ENCODE data around the gene RGS8.
"Not testable (repeated sequence)": the region's sequence is repeated elsewhere in the genome, so short reads cannot be mapped to it uniquely, and the experiment has no call there.

Gene RGS8

GRCh38 chr1:182700351-182700709 lies 15.9 kb upstream of the RGS8 start:
- no peak overlapping the region for H3K27ac ChIP-seq (ENCODE audit: low read length)
- peaks cover 43% of the 10 kb centered on the region for H3K4me1 ChIP-seq (ENCODE audit: control insufficient read depth, low read depth, low read length)
- H3K9me3 ChIP-seq (ENCODE audit: control insufficient read depth, low read depth, low read length) = no peaks in the 10 kb centered on the region
- no peak overlapping the region for H3K9ac ChIP-seq (ENCODE audit: low read length)
- no peaks in the 10 kb centered on the region for H3K36me3 ChIP-seq (ENCODE audit: control insufficient read depth, low read depth, low read length)
- H3K27me3 ChIP-seq (ENCODE audit: control insufficient read depth, insufficient read depth, low read length) = no peaks in the 10 kb centered on the region
- H3K4me3 ChIP-seq (ENCODE audit: low read length) = peak overlapping the region; percentile 37

- no peak overlapping the region for H3K27ac ChIP-seq (ENCODE audit: low read length)
- peaks cover 43% of the 10 kb centered on the region for H3K4me1 ChIP-seq (ENCODE audit: control insufficient read depth, low read depth, low read length)
- no peaks in the 10 kb centered on the region for H3K27me3 ChIP-seq (ENCODE audit: control insufficient read depth, insufficient read depth, low read length)
- H3K36me3 ChIP-seq (ENCODE audit: control insufficient read depth, low read depth, low read length) = no peaks in the 10 kb centered on the region
- peak overlapping the region; percentile 27 for H3K9ac ChIP-seq (ENCODE audit: low read length)
- H3K9me3 ChIP-seq (ENCODE audit: control insufficient read depth, low read depth, low read length) = no peaks in the 10 kb centered on the region
- H3K4me3 ChIP-seq (ENCODE audit: low read length) = peak overlapping the region; percentile 37
These were observed 15.3 kb upstream of the RGS8 start for GRCh38 chr1:182699393-182700350.

- H3K9me3 ChIP-seq (ENCODE audit: control insufficient read depth, low read depth, low read length) = no peaks in the 10 kb centered on the region
These were observed 14.6 kb upstream of the RGS8 start for GRCh38 chr1:182698971-182699370.

GRCh38 chr1:182693139-182693538 lies 8.8 kb upstream of the RGS8 start:
- H3K27ac ChIP-seq (ENCODE audit: low read length); H3K4me1 ChIP-seq (ENCODE audit: control insufficient read depth, low read depth, low read length); H3K36me3 ChIP-seq (ENCODE audit: control insufficient read depth, low read depth, low read length): not testable (repeated sequence)

More at GRCh38 chr1:182698971-182699370, 14.6 kb upstream of the RGS8 start:
- Histone ChIP-seq H3K9ac (ENCODE audit: low read length) (no peak overlapping the region), H3K4me3 (ENCODE audit: low read length) (no peak overlapping the region), H3K27ac (ENCODE audit: low read length) (no peak overlapping the region), H3K4me1 (ENCODE audit: control insufficient read depth, low read depth, low read length) (peaks cover 43% of the 10 kb centered on the region), H3K36me3 (ENCODE audit: control insufficient read depth, low read depth, low read length) (no peaks in the 10 kb centered on the region), H3K27me3 (ENCODE audit: control insufficient read depth, insufficient read depth, low read length) (no peaks in the 10 kb centered on the region)

GRCh38 chr1:182690886-182691443 lies 6.6 kb upstream of the RGS8 start:
- Histone ChIP-seq H3K36me3 (ENCODE audit: control insufficient read depth, low read depth, low read length) (no peaks in the 10 kb centered on the region), H3K4me3 (ENCODE audit: low read length) (no peak overlapping the region), H3K27me3 (ENCODE audit: control insufficient read depth, insufficient read depth, low read length) (no peaks in the 10 kb centered on the region), H3K9me3 (ENCODE audit: control insufficient read depth, low read depth, low read length) (no peaks in the 10 kb centered on the region), H3K9ac (ENCODE audit: low read length) (no peak overlapping the region), H3K27ac (ENCODE audit: low read length) (no peak overlapping the region), H3K4me1 (ENCODE audit: control insufficient read depth, low read depth, low read length) (no peaks in the 10 kb centered on the region)

More at GRCh38 chr1:182693139-182693538, 8.8 kb upstream of the RGS8 start:
- H3K9ac ChIP-seq (ENCODE audit: low read length); H3K9me3 ChIP-seq (ENCODE audit: control insufficient read depth, low read depth, low read length); H3K27me3 ChIP-seq (ENCODE audit: control insufficient read depth, insufficient read depth, low read length); H3K4me3 ChIP-seq (ENCODE audit: low read length): not testable (repeated sequence)

GRCh38 chr1:182688436-182689205 lies 4.2 kb upstream of the RGS8 start:
- Histone ChIP-seq H3K9me3 (ENCODE audit: control insufficient read depth, low read depth, low read length) (no peaks in the 10 kb centered on the region), H3K36me3 (ENCODE audit: control insufficient read depth, low read depth, low read length) (no peaks in the 10 kb centered on the region), H3K27me3 (ENCODE audit: control insufficient read depth, insufficient read depth, low read length) (peaks cover 19% of the 10 kb centered on the region), H3K9ac (ENCODE audit: low read length) (no peak overlapping the region), H3K27ac (ENCODE audit: low read length) (no peak overlapping the region), H3K4me3 (ENCODE audit: low read length) (no peak overlapping the region), H3K4me1 (ENCODE audit: control insufficient read depth, low read depth, low read length) (peaks cover 9% of the 10 kb centered on the region)

GRCh38 chr1:182687361-182687760 lies 3.0 kb upstream of the RGS8 start:
- H3K4me1 ChIP-seq (ENCODE audit: control insufficient read depth, low read depth, low read length) = peaks cover 9% of the 10 kb centered on the region
- no peak overlapping the region for H3K4me3 ChIP-seq (ENCODE audit: low read length)
- H3K9me3 ChIP-seq (ENCODE audit: control insufficient read depth, low read depth, low read length) = no peaks in the 10 kb centered on the region
- no peaks in the 10 kb centered on the region for H3K36me3 ChIP-seq (ENCODE audit: control insufficient read depth, low read depth, low read length)
- peaks cover 32% of the 10 kb centered on the region for H3K27me3 ChIP-seq (ENCODE audit: control insufficient read depth, insufficient read depth, low read length)
- H3K27ac ChIP-seq (ENCODE audit: low read length) = no peak overlapping the region
- H3K9ac ChIP-seq (ENCODE audit: low read length) = no peak overlapping the region

- Histone ChIP-seq H3K4me1 (ENCODE audit: control insufficient read depth, low read depth, low read length) (peaks cover 9% of the 10 kb centered on the region), H3K4me3 (ENCODE audit: low read length) (no peak overlapping the region), H3K9me3 (ENCODE audit: control insufficient read depth, low read depth, low read length) (no peaks in the 10 kb centered on the region), H3K36me3 (ENCODE audit: control insufficient read depth, low read depth, low read length) (no peaks in the 10 kb centered on the region), H3K27me3 (ENCODE audit: control insufficient read depth, insufficient read depth, low read length) (peaks cover 35% of the 10 kb centered on the region), H3K9ac (ENCODE audit: low read length) (no peak overlapping the region), H3K27ac (ENCODE audit: low read length) (no peak overlapping the region)
These were observed 2.1 kb upstream of the RGS8 start for GRCh38 chr1:182686446-182686845.

GRCh38 chr1:182685215-182685614 lies 828 bp upstream of the RGS8 start:
- no peak overlapping the region for H3K9ac ChIP-seq (ENCODE audit: low read length)
- H3K4me1 ChIP-seq (ENCODE audit: control insufficient read depth, low read depth, low read length) = peaks cover 9% of the 10 kb centered on the region

GRCh38 chr1:182682898-182683501 lies 1.4 kb downstream of the RGS8 start:
- Histone ChIP-seq H3K27me3 (ENCODE audit: control insufficient read depth, insufficient read depth, low read length) (peaks cover 35% of the 10 kb centered on the region), H3K9ac (ENCODE audit: low read length) (no peak overlapping the region), H3K4me1 (ENCODE audit: control insufficient read depth, low read depth, low read length) (peaks cover 9% of the 10 kb centered on the region), H3K36me3 (ENCODE audit: control insufficient read depth, low read depth, low read length) (no peaks in the 10 kb centered on the region), H3K27ac (ENCODE audit: low read length) (no peak overlapping the region), H3K9me3 (ENCODE audit: control insufficient read depth, low read depth, low read length) (no peaks in the 10 kb centered on the region), H3K4me3 (ENCODE audit: low read length) (no peak overlapping the region)

More at GRCh38 chr1:182685215-182685614, 828 bp upstream of the RGS8 start:
- Histone ChIP-seq H3K4me3 (ENCODE audit: low read length) (no peak overlapping the region), H3K27me3 (ENCODE audit: control insufficient read depth, insufficient read depth, low read length) (peaks cover 35% of the 10 kb centered on the region), H3K27ac (ENCODE audit: low read length) (no peak overlapping the region), H3K36me3 (ENCODE audit: control insufficient read depth, low read depth, low read length) (no peaks in the 10 kb centered on the region), H3K9me3 (ENCODE audit: control insufficient read depth, low read depth, low read length) (no peaks in the 10 kb centered on the region)

GRCh38 chr1:182682406-182682805 lies 2.0 kb downstream of the RGS8 start:
- Histone ChIP-seq H3K9me3 (ENCODE audit: control insufficient read depth, low read depth, low read length) (no peaks in the 10 kb centered on the region), H3K4me1 (ENCODE audit: control insufficient read depth, low read depth, low read length) (peaks cover 13% of the 10 kb centered on the region), H3K27me3 (ENCODE audit: control insufficient read depth, insufficient read depth, low read length) (peaks cover 35% of the 10 kb centered on the region)

More at GRCh38 chr1:182682406-182682805, 2.0 kb downstream of the RGS8 start:
- H3K27ac ChIP-seq (ENCODE audit: low read length) = no peak overlapping the region
- H3K9ac ChIP-seq (ENCODE audit: low read length) = no peak overlapping the region
- H3K4me3 ChIP-seq (ENCODE audit: low read length) = no peak overlapping the region
- H3K36me3 ChIP-seq (ENCODE audit: control insufficient read depth, low read depth, low read length) = no peaks in the 10 kb centered on the region
